PFSK-1 (cell line): ENCODE results near the gene ALB. TPM values are rescaled to one million over a fixed set of nuclear protein-coding genes. Genes with fewer than 3 reads are reported as not detected.

Experiments used
- FOXP2 ChIP-seq: optimal IDR thresholded peaks from 2 replicates; pipeline ENCODE3; 2011; ENCODE audit warnings: borderline replicate concordance, control low read depth, inconsistent platforms; ENCODE audit not compliant: insufficient read depth; ENCODE audit errors: extremely low read length, extremely low read depth
- POLR2AphosphoS5 ChIP-seq: IDR thresholded peaks from 2 replicates; pipeline ENCODE4 v1.6.1; 2012; ENCODE audit warnings: low read depth, mild to moderate bottlenecking, control low read depth, low read length, moderate library complexity
- REST ChIP-seq, 2 experiments: IDR thresholded peaks; 2 replicates each; pipeline versions ENCODE4 v1.6.1 to v1.8.0; 2011 to 2012; ENCODE audit warnings: low read depth in 2 of 2, low read length in 2 of 2, control low read depth in 1 of 2, inconsistent platforms in 1 of 2, mild to moderate bottlenecking in 1 of 2, moderate library complexity in 1 of 2; ENCODE audit not compliant: insufficient read depth in 1 of 2
- SIN3A ChIP-seq: IDR thresholded peaks from 2 replicates; pipeline ENCODE4 v1.6.1; 2012; ENCODE audit warnings: mild to moderate bottlenecking, low read length, moderate library complexity, borderline replicate concordance; ENCODE audit not compliant: insufficient read depth
- TAF1 ChIP-seq: IDR thresholded peaks from 2 replicates; pipeline ENCODE4 v1.6.1; 2012; ENCODE audit warnings: low read length, control low read depth, borderline replicate concordance; ENCODE audit not compliant: insufficient read depth
- polyA plus RNA-seq: library from polyadenylated mRNA; unstranded; fragments of >200 nt; gene quantifications from one replicate; pipeline ENCODE4 v1.2.1, GENCODE V29; 2012; ENCODE audit warnings: low read depth, missing spikeins; ENCODE audit not compliant: insufficient read length

The ALB gene
- polyA plus RNA-seq, result not detected

- TF ChIP-seq POLR2AphosphoS5 (no peak), FOXP2 (no peak), REST (IDR thresholded peaks at IDR 0.05; ENCODE audit: insufficient read depth in 1 of 2, low read depth in 2 of 2, low read length in 2 of 2) (no peak), TAF1 (no peak), SIN3A (no peak)
Observed at GRCh38 chr4:73404042-73404441, at the start of gene ALB. TSS of gene ALB (plus strand) at chr4:73404287. CDS start at chr4:73404328, 41 bp downstream.

GRCh38 chr4:73375328-73375741 is 28.8 kb upstream of the ALB start:
- no peak for TF ChIP-seq REST (IDR thresholded peaks at IDR 0.05; ENCODE audit: insufficient read depth in 1 of 2, low read depth in 2 of 2, low read length in 2 of 2)
- TF ChIP-seq FOXP2, result no peak
- TF ChIP-seq TAF1, result no peak
- TF ChIP-seq SIN3A, result no peak
- TF ChIP-seq POLR2AphosphoS5, result no peak

- no peak for TF ChIP-seq POLR2AphosphoS5
- no peak for TF ChIP-seq SIN3A
- no peak for TF ChIP-seq TAF1
- no peak for TF ChIP-seq FOXP2
- no peak for TF ChIP-seq REST (IDR thresholded peaks at IDR 0.05; ENCODE audit: insufficient read depth in 1 of 2, low read depth in 2 of 2, low read length in 2 of 2)
Observed at GRCh38 chr4:73376251-73376650, 27.8 kb upstream of the ALB start.

- TF ChIP-seq POLR2AphosphoS5 (no peak), TAF1 (no peak), SIN3A (no peak), FOXP2 (no peak), REST (IDR thresholded peaks at IDR 0.05; ENCODE audit: insufficient read depth in 1 of 2, low read depth in 2 of 2, low read length in 2 of 2) (no peak)
Observed at GRCh38 chr4:73376976-73377375, 27.1 kb upstream of the ALB start.

GRCh38 chr4:73378887-73379286 is 25.2 kb upstream of the ALB start:
- TF ChIP-seq TAF1, result no peak
- TF ChIP-seq POLR2AphosphoS5, result no peak
- no peak for TF ChIP-seq REST (IDR thresholded peaks at IDR 0.05; ENCODE audit: insufficient read depth in 1 of 2, low read depth in 2 of 2, low read length in 2 of 2)
- no peak for TF ChIP-seq SIN3A
- no peak for TF ChIP-seq FOXP2
